A549 (cell line): ENCODE data around the gene SGO2.

Experiments used
- CHD2 ChIP-seq: fragments of 150-350 bp; IDR thresholded peaks from 2 replicates; pipeline ENCODE4 v1.6.1; 2014; ENCODE audit warnings: low read length; ENCODE audit not compliant: partially characterized antibody
- CHD4 ChIP-seq: fragments of 200-600 bp; sonication (generic); IDR thresholded peaks from 2 replicates; pipeline ENCODE4 v1.6.1; 2016; ENCODE audit warnings: antibody characterized with exemption, mild to moderate bottlenecking, borderline replicate concordance
- CTCF ChIP-seq: fragments of >200 bp; sonication (Bioruptor Twin); formaldehyde crosslinking; IDR thresholded peaks from 3 replicates; pipeline ENCODE4 v1.5.1; 2016
- HDAC2 ChIP-seq: fragments of 200-600 bp; sonication (generic); IDR thresholded peaks from 2 replicates; pipeline ENCODE4 v1.6.1; 2016
- JUN ChIP-seq, 2 experiments: fragments of >200 bp; sonication (Bioruptor Twin); formaldehyde crosslinking; IDR thresholded peaks; 2 replicates in 1 of 2; 3 replicates in 1 of 2; pipeline ENCODE4 v1.6.1; 2016 to 2017
- KDM1A ChIP-seq: fragments of 200-600 bp; sonication (generic); IDR thresholded peaks from 2 replicates; pipeline ENCODE4 v1.6.1; 2016; ENCODE audit warnings: low read depth, mild to moderate bottlenecking
- MAZ ChIP-seq: fragments of 150-350 bp; IDR thresholded peaks from 2 replicates; pipeline ENCODE4 v1.6.1; 2014; ENCODE audit warnings: antibody characterized with exemption, low read depth, low read length, borderline replicate concordance
- MYC ChIP-seq: IDR thresholded peaks from 2 replicates; pipeline ENCODE4 v1.6.1; 2012; ENCODE audit warnings: mild to moderate bottlenecking, inconsistent platforms, low read length, improper control_type of control experiment, borderline replicate concordance
- POLR2A ChIP-seq: IDR thresholded peaks from 2 replicates; pipeline ENCODE4 v1.6.1; 2012; ENCODE audit warnings: mild to moderate bottlenecking, low read length
- RFX5 ChIP-seq: fragments of 450-650 bp; IDR thresholded peaks from 2 replicates; pipeline ENCODE4 v1.7.1; 2014; ENCODE audit warnings: antibody characterized with exemption, mild to moderate bottlenecking, moderate library complexity
- SMC3 ChIP-seq: fragments of >200 bp; sonication (Bioruptor Twin); formaldehyde crosslinking; IDR thresholded peaks from 3 replicates; pipeline ENCODE4 v1.6.1; 2018; ENCODE audit warnings: inconsistent platforms
- USF2 ChIP-seq: fragments of 450-650 bp; IDR thresholded peaks from 2 replicates; pipeline ENCODE4 v1.6.1; 2014; ENCODE audit warnings: antibody characterized with exemption
- ZSCAN20 ChIP-seq: fragments of 250-450 bp; sonication (Bioruptor Pico); IDR thresholded peaks from 2 replicates; pipeline ENCODE4 v1.8.0; 2022; ENCODE audit warnings: mild to moderate bottlenecking, moderate library complexity

- TF ChIP-seq POLR2A (no peak), USF2 (no peak), CHD4 (no peak), RFX5 (no peak), KDM1A (no peak), CTCF (no peak), MAZ (no peak), MYC (no peak), ZSCAN20 (CRISPR knock-in tag) (no peak), SMC3 (no peak), CHD2 (no peak), HDAC2 (no peak), JUN (IDR thresholded peaks at IDR 0.05) (no peak)
Observed at GRCh38 chr2:200490001-200490400, 36.0 kb upstream of the SGO2 start.
